Central memory CD8-positive, alpha-beta T cell (primary cell): Measurements from ENCODE around the gene STXBP1.
A peak's percentile ranks its signal among the peaks of the same experiment; 100 is the strongest.
"Not testable (repeated sequence)": the region's sequence is repeated elsewhere in the genome, so short reads cannot be mapped to it uniquely, and the experiment has no call there.

Source experiments
- ATAC-seq: fragments of 150-1000 bp; cut with Tn5 transposase; replicated peaks from 2 replicates; pipeline ENCODE4 v1.10.0; 2022; ENCODE audit warnings: mild to moderate bottlenecking, moderate FRiP score, moderate number of reproducible peaks; ENCODE audit not compliant: poor library complexity, severe bottlenecking; ENCODE audit errors: extremely low read depth
- DNase-seq, 2 donors: peaks; one replicate each; pipeline ENCODE4 v3.0.0; 2021; ENCODE audit warnings: low spot score in 2 of 2
- H3K27ac Mint-ChIP-seq: one replicate; pipeline ENCODE4 v1.8.0; 2022; ENCODE audit warnings: low read depth, mild to moderate bottlenecking, moderate library complexity, mixed read lengths
- H3K27me3 Mint-ChIP-seq: one replicate; pipeline ENCODE4 v1.8.0; 2022; ENCODE audit warnings: mixed read lengths
- H3K36me3 Mint-ChIP-seq: one replicate; pipeline ENCODE4 v1.8.0; 2022; ENCODE audit warnings: mild to moderate bottlenecking, moderate library complexity, mixed read lengths; ENCODE audit not compliant: insufficient read depth
- H3K4me1 Mint-ChIP-seq: one replicate; pipeline ENCODE4 v1.8.0; 2022; ENCODE audit warnings: mixed read lengths
- H3K4me3 Mint-ChIP-seq: one replicate; pipeline ENCODE4 v1.8.0; 2022; ENCODE audit warnings: mild to moderate bottlenecking, moderate library complexity, mixed read lengths
- H3K9me3 Mint-ChIP-seq: one replicate; pipeline ENCODE4 v1.8.0; 2022; ENCODE audit warnings: mixed read lengths

STXBP1 gene

GRCh38 chr9:127611603-127611898, 526 bp upstream of the STXBP1 start:
- H3K4me1 Mint-ChIP-seq = peaks cover 28% of the 10 kb centered on the region
- ATAC-seq (peak; percentile 3), DNase-seq (no peak)
- H3K27me3 Mint-ChIP-seq = peaks cover 29% of the 10 kb centered on the region
- peak overlapping the region; percentile 88 for H3K4me3 Mint-ChIP-seq
- H3K27ac Mint-ChIP-seq = peak overlapping the region; percentile 54
- no peaks in the 10 kb centered on the region for H3K9me3 Mint-ChIP-seq
- peaks cover 6% of the 10 kb centered on the region for H3K36me3 Mint-ChIP-seq

- ATAC-seq = no peak
- Mint-ChIP-seq H3K4me1 (peaks cover 28% of the 10 kb centered on the region), H3K27ac (no peak overlapping the region), H3K36me3 (peaks cover 6% of the 10 kb centered on the region), H3K27me3 (peaks cover 29% of the 10 kb centered on the region), H3K9me3 (no peaks in the 10 kb centered on the region), H3K4me3 (peak overlapping the region; percentile 88)
- DNase-seq = peak in 1 of 2 donors; percentile 20
Measured at GRCh38 chr9:127612939-127613582, 984 bp downstream of the STXBP1 start.

- no peak for ATAC-seq
- H3K27me3 Mint-ChIP-seq = peaks cover 29% of the 10 kb centered on the region
- H3K36me3 Mint-ChIP-seq = peaks cover 4% of the 10 kb centered on the region
- peaks cover 27% of the 10 kb centered on the region for H3K4me1 Mint-ChIP-seq
- no peaks in the 10 kb centered on the region for H3K9me3 Mint-ChIP-seq
- H3K27ac Mint-ChIP-seq = no peak overlapping the region
- DNase-seq = no peak
- peak overlapping the region; percentile 88 for H3K4me3 Mint-ChIP-seq
Measured at GRCh38 chr9:127613583-127613954, 1.5 kb downstream of the STXBP1 start.

- peaks cover 20% of the 10 kb centered on the region for H3K27me3 Mint-ChIP-seq
- ATAC-seq (no peak), DNase-seq (no peak)
- H3K27ac Mint-ChIP-seq = no peak overlapping the region
- peaks cover 18% of the 10 kb centered on the region for H3K4me1 Mint-ChIP-seq
- H3K36me3 Mint-ChIP-seq = peaks cover 4% of the 10 kb centered on the region
- H3K4me3 Mint-ChIP-seq = no peak overlapping the region
- H3K9me3 Mint-ChIP-seq = no peaks in the 10 kb centered on the region
Measured at GRCh38 chr9:127614961-127615360, 2.9 kb downstream of the STXBP1 start.

- not testable (repeated sequence) for H3K4me3 Mint-ChIP-seq, H3K4me1 Mint-ChIP-seq, DNase-seq, H3K27ac Mint-ChIP-seq, ATAC-seq, H3K36me3 Mint-ChIP-seq, H3K9me3 Mint-ChIP-seq
- peaks cover 10% of the 10 kb centered on the region for H3K27me3 Mint-ChIP-seq
Measured at GRCh38 chr9:127621339-127621970, 9.4 kb downstream of the STXBP1 start.

GRCh38 chr9:127626752-127627493, 14.8 kb downstream of the STXBP1 start:
- H3K27me3 Mint-ChIP-seq = peaks cover 25% of the 10 kb centered on the region
- H3K9me3 Mint-ChIP-seq = no peaks in the 10 kb centered on the region
- DNase-seq (no peak), ATAC-seq (no peak)
- H3K36me3 Mint-ChIP-seq = no peaks in the 10 kb centered on the region
- H3K27ac Mint-ChIP-seq = no peak overlapping the region
- H3K4me1 Mint-ChIP-seq = peaks cover 5% of the 10 kb centered on the region
- no peak overlapping the region for H3K4me3 Mint-ChIP-seq

- H3K27me3 Mint-ChIP-seq = peaks cover 21% of the 10 kb centered on the region
- H3K27ac Mint-ChIP-seq = no peak overlapping the region
- DNase-seq = no peak
- H3K4me1 Mint-ChIP-seq = peaks cover 5% of the 10 kb centered on the region
- no peak for ATAC-seq
- no peaks in the 10 kb centered on the region for H3K36me3 Mint-ChIP-seq
- no peaks in the 10 kb centered on the region for H3K9me3 Mint-ChIP-seq
- H3K4me3 Mint-ChIP-seq = no peak overlapping the region
Measured at GRCh38 chr9:127627494-127627855, 15.4 kb downstream of the STXBP1 start.

GRCh38 chr9:127628758-127629467, 16.8 kb downstream of the STXBP1 start:
- Mint-ChIP-seq H3K9me3 (no peaks in the 10 kb centered on the region), H3K27me3 (peaks cover 21% of the 10 kb centered on the region), H3K27ac (no peak overlapping the region), H3K36me3 (no peaks in the 10 kb centered on the region), H3K4me1 (peaks cover 5% of the 10 kb centered on the region), H3K4me3 (no peak overlapping the region)
- DNase-seq (no peak), ATAC-seq (no peak)

GRCh38 chr9:127629468-127630081, 17.5 kb downstream of the STXBP1 start:
- Mint-ChIP-seq H3K36me3 (no peaks in the 10 kb centered on the region), H3K27me3 (peaks cover 21% of the 10 kb centered on the region), H3K27ac (no peak overlapping the region), H3K4me3 (no peak overlapping the region), H3K9me3 (no peaks in the 10 kb centered on the region), H3K4me1 (peaks cover 5% of the 10 kb centered on the region)
- DNase-seq (no peak), ATAC-seq (no peak)

GRCh38 chr9:127633216-127633862, 21.3 kb downstream of the STXBP1 start:
- H3K36me3 Mint-ChIP-seq = no peaks in the 10 kb centered on the region
- ATAC-seq = no peak
- H3K4me1 Mint-ChIP-seq = peaks cover 5% of the 10 kb centered on the region
- no peak overlapping the region for H3K27ac Mint-ChIP-seq
- no peak overlapping the region for H3K4me3 Mint-ChIP-seq
- H3K27me3 Mint-ChIP-seq = peaks cover 24% of the 10 kb centered on the region
- DNase-seq = no peak
- H3K9me3 Mint-ChIP-seq = no peaks in the 10 kb centered on the region

- peaks cover 17% of the 10 kb centered on the region for H3K27me3 Mint-ChIP-seq
- no peak for ATAC-seq
- H3K4me1 Mint-ChIP-seq = peaks cover under 1% of the 10 kb centered on the region
Measured at GRCh38 chr9:127634021-127634420, 21.9 kb downstream of the STXBP1 start.

GRCh38 chr9:127634698-127635097, 22.6 kb downstream of the STXBP1 start:
- Mint-ChIP-seq H3K4me1 (no peaks in the 10 kb centered on the region), H3K9me3 (no peaks in the 10 kb centered on the region), H3K4me3 (no peak overlapping the region), H3K27me3 (peaks cover 10% of the 10 kb centered on the region), H3K27ac (no peak overlapping the region), H3K36me3 (no peaks in the 10 kb centered on the region)
- ATAC-seq (no peak), DNase-seq (no peak)

More at GRCh38 chr9:127634021-127634420, 21.9 kb downstream of the STXBP1 start:
- no peak overlapping the region for H3K27ac Mint-ChIP-seq
- no peaks in the 10 kb centered on the region for H3K36me3 Mint-ChIP-seq
- DNase-seq = no peak
- H3K4me3 Mint-ChIP-seq = no peak overlapping the region
- H3K9me3 Mint-ChIP-seq = no peaks in the 10 kb centered on the region
